ENCODE measurements around the gene MSI1.

GRCh38 chr12:120367924-120368788, 808 bp downstream of the MSI1 start:
- TF ChIP-seq CTCF (IDR thresholded peaks at IDR 0.05 in 4 of 5, conservative IDR thresholded peaks at IDR 0.05 in 1 of 5), result no peak
- TF ChIP-seq POLR2A (IDR thresholded peaks at IDR 0.05), result no peak

All from gastrocnemius medialis (tissue), 4 donors.